Activated CD4-positive, alpha-beta memory T cell treated with anti-CD3 and anti-CD28 coated beads for 36 hours (primary cell): ENCODE measurements around the gene TTC27. TPM values are rescaled to one million over a fixed set of nuclear protein-coding genes. Genes with fewer than 3 reads are reported as not detected.

Source experiments
- CTCF ChIA-PET: fragments of 350-600 bp; sonication (Branson Sonifier 250); formaldehyde crosslinking; loops from one replicate; lab custom pipeline; 2021; ENCODE audit warnings: antibody characterized with exemption, inconsistent platforms; lab: Charles Lee
- POLR2A ChIA-PET: fragments of 350-600 bp; sonication (Branson Sonifier 250); formaldehyde crosslinking; loops from one replicate; lab custom pipeline; 2021; ENCODE audit warnings: antibody characterized with exemption; lab: Charles Lee
- DNase-seq: peaks from one replicate; pipeline ENCODE4 v3.0.0-alpha.2; 2020
- H3K27ac Mint-ChIP-seq: one replicate; pipeline ENCODE4 v1.8.0; 2021; ENCODE audit warnings: mixed read lengths
- H3K27me3 Mint-ChIP-seq: one replicate; pipeline ENCODE4 v1.8.0; 2021; ENCODE audit warnings: mixed read lengths
- H3K36me3 Mint-ChIP-seq: one replicate; pipeline ENCODE4 v1.8.0; 2021; ENCODE audit warnings: mixed read lengths
- H3K4me1 Mint-ChIP-seq: one replicate; pipeline ENCODE4 v1.8.0; 2021; ENCODE audit warnings: low read depth, mixed read lengths
- H3K4me3 Mint-ChIP-seq: one replicate; pipeline ENCODE4 v1.8.0; 2021; ENCODE audit warnings: mild to moderate bottlenecking, mixed read lengths
- H3K9me3 Mint-ChIP-seq: one replicate; pipeline ENCODE4 v1.8.0; 2021; ENCODE audit warnings: mixed read lengths
- intact Hi-C: fragments of 100-400 bp; cut with micrococcal nuclease; formaldehyde crosslinking; loops from one replicate; pipeline ENCODE4 v1.15.1; 2023
- total RNA-seq, 2 experiments: library from RNA; stranded (reverse); gene quantifications; one replicate each; pipeline ENCODE4 v1.2.3, GENCODE V29; 2021

TTC27 gene
- total RNA-seq, 2 experiments from 2014 or later: 27.9 to 29.8 TPM

- Mint-ChIP-seq H3K36me3 (peaks cover 14% of the 10 kb centered on the region), H3K4me1 (no peaks in the 10 kb centered on the region), H3K27ac (no peak overlapping the region), H3K4me3 (no peak overlapping the region), H3K9me3 (no peaks in the 10 kb centered on the region), H3K27me3 (no peaks in the 10 kb centered on the region)
- no peak for DNase-seq
- intact Hi-C loops: no loop called here
- ChIA-PET CTCF (no interaction called here), POLR2A (no interaction called here)
These were observed 176.4 kb downstream of the TTC27 start for GRCh38 chr2:32804205-32804604.

- H3K4me3 Mint-ChIP-seq: no peak overlapping the region
- H3K27me3 Mint-ChIP-seq: no peaks in the 10 kb centered on the region
- ChIA-PET CTCF (no interaction called here), POLR2A (no interaction called here)
- no peaks in the 10 kb centered on the region for H3K9me3 Mint-ChIP-seq
- intact Hi-C loops: no loop called here
- H3K27ac Mint-ChIP-seq: no peak overlapping the region
- DNase-seq: no peak
- H3K4me1 Mint-ChIP-seq: no peaks in the 10 kb centered on the region
- peaks cover 17% of the 10 kb centered on the region for H3K36me3 Mint-ChIP-seq
These were observed 177.6 kb downstream of the TTC27 start for GRCh38 chr2:32805104-32806095.

GRCh38 chr2:32806857-32807256 is 179.0 kb downstream of the TTC27 start:
- intact Hi-C loops: no loop called here
- ChIA-PET POLR2A (no interaction called here), CTCF (no interaction called here)
- H3K27me3 Mint-ChIP-seq: no peaks in the 10 kb centered on the region
- H3K36me3 Mint-ChIP-seq: peaks cover 25% of the 10 kb centered on the region
- no peaks in the 10 kb centered on the region for H3K9me3 Mint-ChIP-seq
- no peak overlapping the region for H3K27ac Mint-ChIP-seq
- H3K4me3 Mint-ChIP-seq: no peak overlapping the region
- no peaks in the 10 kb centered on the region for H3K4me1 Mint-ChIP-seq
- DNase-seq: no peak

- intact Hi-C loops: no loop called here
- DNase-seq: no peak
- H3K9me3 Mint-ChIP-seq: no peaks in the 10 kb centered on the region
- H3K4me1 Mint-ChIP-seq: no peaks in the 10 kb centered on the region
- ChIA-PET POLR2A (no interaction called here), CTCF (interaction anchor here (0.6 kb wide), 1 partner anchor 12 kb away, joined by 3 read pairs; no protein-coding TSS in a partner anchor)
- no peak overlapping the region for H3K4me3 Mint-ChIP-seq
- peaks cover 27% of the 10 kb centered on the region for H3K36me3 Mint-ChIP-seq
- H3K27me3 Mint-ChIP-seq: no peaks in the 10 kb centered on the region
- H3K27ac Mint-ChIP-seq: no peak overlapping the region
These were observed 179.8 kb downstream of the TTC27 start for GRCh38 chr2:32807662-32808061.

- DNase-seq: no peak
- no peaks in the 10 kb centered on the region for H3K27me3 Mint-ChIP-seq
- H3K36me3 Mint-ChIP-seq: peaks cover 36% of the 10 kb centered on the region
- no peak overlapping the region for H3K4me3 Mint-ChIP-seq
- ChIA-PET CTCF (no interaction called here), POLR2A (no interaction called here)
- no peaks in the 10 kb centered on the region for H3K4me1 Mint-ChIP-seq
- H3K9me3 Mint-ChIP-seq: no peaks in the 10 kb centered on the region
- intact Hi-C loops: no loop called here
- no peak overlapping the region for H3K27ac Mint-ChIP-seq
These were observed 183.2 kb downstream of the TTC27 start for GRCh38 chr2:32810909-32811495.

- Mint-ChIP-seq H3K27me3 (no peaks in the 10 kb centered on the region), H3K9me3 (no peaks in the 10 kb centered on the region), H3K36me3 (peaks cover 39% of the 10 kb centered on the region), H3K4me1 (no peaks in the 10 kb centered on the region), H3K4me3 (no peak overlapping the region), H3K27ac (no peak overlapping the region)
- intact Hi-C loops: no loop called here
- DNase-seq: no peak
- CTCF ChIA-PET: no interaction called here
- POLR2A ChIA-PET: no interaction called here
These were observed 183.8 kb downstream of the TTC27 start for GRCh38 chr2:32811696-32812095.

GRCh38 chr2:32812316-32812715 is 184.5 kb downstream of the TTC27 start:
- no peaks in the 10 kb centered on the region for H3K9me3 Mint-ChIP-seq
- H3K36me3 Mint-ChIP-seq: peaks cover 43% of the 10 kb centered on the region
- CTCF ChIA-PET: no interaction called here
- no peak for DNase-seq
- no peaks in the 10 kb centered on the region for H3K4me1 Mint-ChIP-seq
- intact Hi-C loops: no loop called here
- POLR2A ChIA-PET: no interaction called here
- H3K27ac Mint-ChIP-seq: no peak overlapping the region
- no peak overlapping the region for H3K4me3 Mint-ChIP-seq
- no peaks in the 10 kb centered on the region for H3K27me3 Mint-ChIP-seq

- intact Hi-C loops: no loop called here
These were observed 192.2 kb downstream of the TTC27 start for GRCh38 chr2:32820088-32820487.

GRCh38 chr2:32820701-32821100 is 192.9 kb downstream of the TTC27 start:
- CTCF ChIA-PET: no interaction called here
- H3K36me3 Mint-ChIP-seq: peaks cover 35% of the 10 kb centered on the region

More at GRCh38 chr2:32820088-32820487, 192.2 kb downstream of the TTC27 start:
- CTCF ChIA-PET: no interaction called here
- Mint-ChIP-seq H3K36me3 (peaks cover 37% of the 10 kb centered on the region), H3K9me3 (no peaks in the 10 kb centered on the region), H3K4me3 (no peak overlapping the region), H3K4me1 (no peaks in the 10 kb centered on the region), H3K27me3 (no peaks in the 10 kb centered on the region), H3K27ac (no peak overlapping the region)
- DNase-seq: no peak
- POLR2A ChIA-PET: no interaction called here

GRCh38 chr2:32824070-32824809 is 196.4 kb downstream of the TTC27 start:
- POLR2A ChIA-PET: no interaction called here
- Mint-ChIP-seq H3K4me1 (no peaks in the 10 kb centered on the region), H3K4me3 (no peak overlapping the region), H3K9me3 (peaks cover 3% of the 10 kb centered on the region), H3K27me3 (no peaks in the 10 kb centered on the region), H3K36me3 (peaks cover 23% of the 10 kb centered on the region), H3K27ac (no peak overlapping the region)
- CTCF ChIA-PET: no interaction called here
- DNase-seq: no peak
- intact Hi-C loops: no loop called here

More at GRCh38 chr2:32820701-32821100, 192.9 kb downstream of the TTC27 start:
- Mint-ChIP-seq H3K9me3 (no peaks in the 10 kb centered on the region), H3K27me3 (no peaks in the 10 kb centered on the region), H3K4me1 (no peaks in the 10 kb centered on the region), H3K27ac (no peak overlapping the region), H3K4me3 (no peak overlapping the region)
- intact Hi-C loops: no loop called here
- DNase-seq: no peak
- POLR2A ChIA-PET: no interaction called here

- H3K36me3 Mint-ChIP-seq: peaks cover 13% of the 10 kb centered on the region
- CTCF ChIA-PET: no interaction called here
- no peak for DNase-seq
- no peaks in the 10 kb centered on the region for H3K27me3 Mint-ChIP-seq
- intact Hi-C loops: no loop called here
- H3K27ac Mint-ChIP-seq: no peak overlapping the region
- POLR2A ChIA-PET: no interaction called here
- H3K4me1 Mint-ChIP-seq: no peaks in the 10 kb centered on the region
- H3K9me3 Mint-ChIP-seq: peaks cover 12% of the 10 kb centered on the region
- H3K4me3 Mint-ChIP-seq: no peak overlapping the region
These were observed 197.5 kb downstream of the TTC27 start for GRCh38 chr2:32825291-32825712.

GRCh38 chr2:32830196-32830595 is 202.3 kb downstream of the TTC27 start:
- H3K9me3 Mint-ChIP-seq: peaks cover 20% of the 10 kb centered on the region
- H3K4me1 Mint-ChIP-seq: no peaks in the 10 kb centered on the region
- H3K36me3 Mint-ChIP-seq: no peaks in the 10 kb centered on the region
- no peak for DNase-seq
- H3K27me3 Mint-ChIP-seq: no peaks in the 10 kb centered on the region
- H3K27ac Mint-ChIP-seq: no peak overlapping the region
- CTCF ChIA-PET: no interaction called here
- POLR2A ChIA-PET: no interaction called here
- H3K4me3 Mint-ChIP-seq: no peak overlapping the region
- intact Hi-C loops: no loop called here
